GM18498 (cell line): Measurements from ENCODE around the gene STAB1.

Experiments
- ATAC-seq: cut with Tn5 transposase; IDR thresholded peaks from one replicate; pipeline ENCODE4 v1.9.1; 2021; ENCODE audit warnings: mild to moderate bottlenecking, moderate library complexity; ENCODE audit not compliant: unreplicated experiment

The STAB1 gene

DNA sequence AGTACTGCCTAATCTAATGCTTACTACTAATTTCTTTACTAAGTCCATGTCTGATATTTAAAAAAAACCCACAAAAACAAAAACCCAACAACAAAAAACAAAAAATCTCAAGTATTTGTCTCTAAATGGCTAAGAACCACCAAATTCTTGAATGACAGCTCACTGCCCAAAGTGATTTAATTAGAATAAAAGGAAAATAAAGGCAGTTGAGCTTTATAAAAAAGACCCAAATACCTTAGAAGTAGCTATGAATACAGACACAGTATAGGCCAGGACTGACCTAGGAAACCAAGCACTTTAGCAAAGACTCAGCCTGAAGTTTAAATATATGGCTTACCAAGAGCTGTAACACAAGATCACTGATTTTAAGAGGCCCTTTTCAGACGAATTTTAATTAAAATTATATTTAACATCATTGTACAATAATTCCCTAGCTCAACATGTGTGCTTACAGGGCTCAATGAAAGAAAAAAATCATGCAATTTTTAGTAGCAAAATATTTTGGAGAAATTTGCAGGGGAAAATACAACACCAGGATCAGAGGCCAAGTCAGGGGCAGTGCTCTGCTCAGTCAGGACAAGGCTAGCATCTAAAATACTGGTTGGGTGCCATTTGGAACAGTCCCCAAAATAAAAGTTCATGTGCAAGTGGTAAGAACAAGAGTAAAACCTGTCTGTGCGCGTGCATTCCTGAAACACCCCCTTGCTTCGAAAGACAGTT lies 66.0 kb downstream of the STAB1 start:
- no peak for ATAC-seq

DNA sequence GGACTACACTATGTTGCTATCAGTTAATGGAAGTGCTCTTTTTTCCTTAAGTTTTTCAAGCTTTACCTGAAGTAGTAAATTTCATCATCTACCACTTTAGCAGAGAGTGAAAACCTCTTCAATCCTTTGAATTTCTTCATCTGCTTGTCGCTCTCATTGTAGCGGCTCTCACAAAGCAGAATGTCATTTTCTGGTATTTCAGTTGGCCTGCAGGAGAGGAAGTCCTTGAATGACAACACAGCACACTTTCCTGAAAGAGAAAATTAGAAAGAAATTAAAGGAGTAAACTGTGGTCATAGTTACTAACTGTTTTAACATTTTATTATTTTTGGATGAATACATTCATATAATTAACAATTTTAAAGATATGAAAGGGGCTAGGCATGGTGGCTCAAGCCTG lies 68.8 kb downstream of the STAB1 start:
- ATAC-seq: no peak

DNA sequence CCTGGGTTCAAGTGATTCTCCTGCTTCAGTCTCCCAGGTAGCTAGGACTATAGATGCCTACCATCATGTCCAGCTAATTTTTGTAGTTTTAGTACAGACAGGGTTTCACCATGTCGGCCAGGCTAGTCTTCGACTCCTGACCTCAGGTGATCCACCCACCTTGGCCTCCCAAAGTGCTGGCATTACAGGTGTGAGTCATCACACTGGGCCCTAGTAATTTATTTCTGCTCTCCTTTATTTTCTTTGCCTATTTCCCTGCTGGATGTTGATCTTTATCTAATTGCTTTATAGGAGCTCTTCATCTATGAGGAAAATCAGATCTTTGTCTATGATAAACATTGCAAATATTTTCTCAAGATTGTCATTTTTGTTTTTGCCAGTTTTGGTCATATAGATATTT lies 72.9 kb downstream of the STAB1 start:
- no peak for ATAC-seq

DNA sequence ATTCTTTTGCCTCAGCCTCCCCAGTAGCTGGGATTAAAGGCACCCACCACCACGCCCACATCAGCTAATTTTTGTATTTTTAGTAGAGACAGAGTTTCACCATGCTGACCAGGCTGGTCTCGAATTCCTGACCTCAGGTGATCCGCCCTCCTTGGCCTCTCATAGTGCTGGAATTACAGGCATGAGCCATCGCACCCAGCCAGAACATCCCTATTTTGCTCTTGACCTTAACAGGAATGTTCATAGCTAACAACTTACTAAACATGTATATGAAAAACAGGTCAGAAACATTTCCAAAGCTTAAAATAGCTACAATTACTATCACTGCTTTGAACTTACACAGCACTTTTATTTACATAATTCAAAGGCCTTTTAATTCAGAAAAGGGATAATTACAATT lies 74.9 kb downstream of the STAB1 start:
- ATAC-seq: no peak

DNA sequence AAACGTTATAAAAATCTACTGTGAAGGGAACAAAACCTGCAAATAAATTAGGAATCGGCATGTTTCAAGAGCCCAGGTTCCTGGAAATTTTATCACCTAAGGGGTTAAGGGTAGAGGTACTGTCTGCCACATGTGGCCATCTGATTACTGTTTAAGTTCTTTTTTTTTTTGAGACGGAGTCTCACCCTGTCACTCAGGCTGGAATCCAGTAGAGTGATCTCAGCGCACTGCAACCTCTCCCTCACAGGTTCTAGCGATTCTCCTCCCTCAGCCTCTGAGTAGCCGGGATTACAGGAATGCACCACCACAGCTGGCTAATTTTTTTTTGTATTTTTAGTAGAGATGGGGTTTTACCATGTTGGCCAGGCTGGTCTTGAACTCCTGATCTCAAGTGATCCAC lies 77.1 kb downstream of the STAB1 start:
- ATAC-seq: no peak
